SHP77 (cell line): ENCODE data around the gene FOXO3.
"Not testable (repeated sequence)": the region's sequence is repeated elsewhere in the genome, so short reads cannot be mapped to it uniquely, and the experiment has no call there.

Experiments used
- DNase-seq, 2 experiments: peaks; one replicate each; lab custom pipeline; 2025; lab: John Stamatoyannopoulos, UW

Gene FOXO3

GRCh38 chr6:108660251-108660650 lies 99.5 kb downstream of the FOXO3 start:
- no peak for DNase-seq

- no peak for DNase-seq
Observed at GRCh38 chr6:108661430-108661829, 100.7 kb downstream of the FOXO3 start.

- DNase-seq, result no peak
Observed at GRCh38 chr6:108661982-108662381, 101.3 kb downstream of the FOXO3 start.

GRCh38 chr6:108662702-108663101 lies 102.0 kb downstream of the FOXO3 start:
- no peak for DNase-seq

- not testable (repeated sequence) for DNase-seq
Observed at GRCh38 chr6:108663494-108664064, 102.9 kb downstream of the FOXO3 start.

GRCh38 chr6:108665495-108666196 lies 104.9 kb downstream of the FOXO3 start:
- DNase-seq, result no peak

GRCh38 chr6:108666656-108667260 lies 106.0 kb downstream of the FOXO3 start:
- no peak for DNase-seq

- no peak for DNase-seq
Observed at GRCh38 chr6:108667993-108668392, 107.3 kb downstream of the FOXO3 start.

- no peak for DNase-seq
Observed at GRCh38 chr6:108669673-108670072, 109.0 kb downstream of the FOXO3 start.

- no peak for DNase-seq
Observed at GRCh38 chr6:108671175-108671574, 110.5 kb downstream of the FOXO3 start.

- no peak for DNase-seq
Observed at GRCh38 chr6:108671790-108672189, 111.1 kb downstream of the FOXO3 start.

GRCh38 chr6:108672641-108673040 lies 111.9 kb downstream of the FOXO3 start:
- no peak for DNase-seq

- no peak for DNase-seq
Observed at GRCh38 chr6:108673153-108673552, 112.4 kb downstream of the FOXO3 start.

GRCh38 chr6:108673602-108674001 lies 112.9 kb downstream of the FOXO3 start:
- no peak for DNase-seq

- DNase-seq, result no peak
Observed at GRCh38 chr6:108675226-108676200, 114.8 kb downstream of the FOXO3 start.

GRCh38 chr6:108676555-108676954 lies 115.8 kb downstream of the FOXO3 start:
- DNase-seq, result no peak

- no peak for DNase-seq
Observed at GRCh38 chr6:108677357-108677756, 116.6 kb downstream of the FOXO3 start.

GRCh38 chr6:108677894-108678293 lies 117.2 kb downstream of the FOXO3 start:
- no peak for DNase-seq

- DNase-seq, result not testable (repeated sequence)
Observed at GRCh38 chr6:108680314-108680713, 119.6 kb downstream of the FOXO3 start.

- DNase-seq, result not testable (repeated sequence)
Observed at GRCh38 chr6:108681721-108682120, 121.0 kb downstream of the FOXO3 start.

GRCh38 chr6:108682383-108683119 lies 121.8 kb downstream of the FOXO3 start:
- not testable (repeated sequence) for DNase-seq
